Neuronal stem cell (in vitro differentiated cells): Measurements from ENCODE around the gene MCTP1.

Experiments used
- DNase-seq: peaks from one replicate; pipeline ENCODE4 v3.0.0-alpha.2; 2013; ENCODE audit warnings: low spot score
- H2AFZ ChIP-seq: one replicate; pipeline ENCODE4 v1.6.1; 2013; ENCODE audit warnings: mild to moderate bottlenecking, low read length, inconsistent platforms
- H2AK5ac ChIP-seq: 2 replicates; pipeline ENCODE4 v1.6.1; 2013; ENCODE audit warnings: low read depth, mild to moderate bottlenecking, inconsistent platforms, low read length, moderate library complexity, mixed read lengths
- H2BK120ac ChIP-seq: 2 replicates; pipeline ENCODE4 v1.6.1; 2013; ENCODE audit warnings: low read depth, mild to moderate bottlenecking, inconsistent platforms, low read length, moderate library complexity, mixed read lengths
- H2BK12ac ChIP-seq: one replicate; pipeline ENCODE4 v1.6.1; 2013; ENCODE audit warnings: low read length, inconsistent platforms
- H2BK15ac ChIP-seq: 2 replicates; pipeline ENCODE4 v1.6.1; 2013; ENCODE audit warnings: mild to moderate bottlenecking, low read length, inconsistent platforms, mixed read lengths
- H2BK5ac ChIP-seq: one replicate; pipeline ENCODE4 v1.6.1; 2013; ENCODE audit warnings: inconsistent platforms, mild to moderate bottlenecking, low read length, moderate library complexity
- H3K14ac ChIP-seq: one replicate; pipeline ENCODE4 v1.6.1; 2013; ENCODE audit warnings: low read length, inconsistent platforms
- H3K18ac ChIP-seq: 2 replicates; pipeline ENCODE4 v1.6.1; 2013; ENCODE audit warnings: low read length, inconsistent platforms
- H3K23ac ChIP-seq: 2 replicates; pipeline ENCODE4 v1.6.1; 2013; ENCODE audit warnings: low read depth, mild to moderate bottlenecking, mixed read lengths, low read length, inconsistent platforms; ENCODE audit not compliant: poor library complexity
- H3K27ac ChIP-seq: replicated peaks from 3 replicates; pipeline ENCODE4 v1.5.1; 2013; ENCODE audit warnings: low read length, inconsistent platforms
- H3K27me3 ChIP-seq, 3 experiments: 2 replicates each; pipeline ENCODE4 v1.6.1; 2013; ENCODE audit warnings: low read length in 3 of 3, mild to moderate bottlenecking in 2 of 3, inconsistent platforms in 1 of 3, low read depth in 1 of 3, mixed read lengths in 1 of 3, moderate library complexity in 1 of 3; ENCODE audit not compliant: control insufficient read depth in 3 of 3, insufficient read depth in 3 of 3
- H3K36me3 ChIP-seq, 2 donors: replicated peaks in 1 of 2; 2 replicates each; pipeline ENCODE4 v1.6.1; 2013; ENCODE audit warnings: low read length in 2 of 2; ENCODE audit not compliant: control insufficient read depth in 2 of 2, insufficient read depth in 2 of 2
- H3K4ac ChIP-seq: 2 replicates; pipeline ENCODE4 v1.6.1; 2013; ENCODE audit warnings: inconsistent platforms, mild to moderate bottlenecking, low read length, moderate library complexity
- H3K4me1 ChIP-seq, 2 donors: 1 replicate in 1 of 2; 2 replicates in 1 of 2; pipeline ENCODE4 v1.6.1; 2013; ENCODE audit warnings: low read length in 2 of 2, low read depth in 1 of 2; ENCODE audit not compliant: control insufficient read depth in 2 of 2, insufficient read depth in 1 of 2
- H3K4me2 ChIP-seq: one replicate; pipeline ENCODE4 v1.6.1; 2013; ENCODE audit warnings: mild to moderate bottlenecking, low read length, inconsistent platforms; ENCODE audit not compliant: insufficient read depth, poor library complexity, severe bottlenecking
- H3K4me3 ChIP-seq, 2 donors: 2 replicates each; pipeline ENCODE4 v1.5.1; 2013; ENCODE audit warnings: low read length in 2 of 2, mild to moderate bottlenecking in 2 of 2, inconsistent platforms in 1 of 2, moderate library complexity in 1 of 2
- H3K79me1 ChIP-seq: one replicate; pipeline ENCODE4 v1.6.1; 2013; ENCODE audit warnings: low read depth, mild to moderate bottlenecking, inconsistent platforms, low read length, moderate library complexity
- H3K9ac ChIP-seq: one replicate; pipeline ENCODE4 v1.6.1; 2013; ENCODE audit warnings: mild to moderate bottlenecking, low read depth, low read length, inconsistent platforms; ENCODE audit not compliant: poor library complexity
- H3K9me3 ChIP-seq, 2 donors: replicated peaks in 1 of 2; 2 replicates each; pipeline versions ENCODE3 to v1.6.1; 2013; ENCODE audit warnings: low read length in 2 of 2, mild to moderate bottlenecking in 2 of 2, inconsistent platforms in 1 of 2, low read depth in 1 of 2, mixed read lengths in 1 of 2, moderate library complexity in 1 of 2; ENCODE audit not compliant: control insufficient read depth in 2 of 2, insufficient read depth in 1 of 2
- H4K8ac ChIP-seq: one replicate; pipeline ENCODE4 v1.6.1; 2013; ENCODE audit warnings: low read depth, mild to moderate bottlenecking, inconsistent platforms, low read length, moderate library complexity
- H4K91ac ChIP-seq: one replicate; pipeline ENCODE4 v1.6.1; 2013; ENCODE audit warnings: low read length, low read depth, mild to moderate bottlenecking, inconsistent platforms; ENCODE audit not compliant: poor library complexity
- WGBS, 2 donors: extraction: QIAGEN DNeasy Blood & Tissue Kit; methylation state at CpG; one replicate each; pipeline ENCODE4 v1.1.7; 2013; ENCODE audit warnings: missing lambda C conversion rate in 2 of 2, mixed read lengths in 1 of 2; ENCODE audit not compliant: insufficient read length in 2 of 2, insufficient replicate concordance in 1 of 2; ENCODE audit errors: extremely low coverage in 2 of 2; 5-methylcytosine and 5-hydroxymethylcytosine counted together

The MCTP1 gene

GRCh38 chr5:94788527-94788926 is 496.4 kb downstream of the MCTP1 start:
- H4K91ac ChIP-seq: no peak overlapping the region

GRCh38 chr5:94784536-94785505 is 500.1 kb downstream of the MCTP1 start:
- H2BK15ac ChIP-seq: no peak overlapping the region
- H3K27me3 ChIP-seq: no peaks in the 10 kb centered on the region
- H2BK12ac ChIP-seq: no peak overlapping the region
- H2BK5ac ChIP-seq: no peak overlapping the region
- no peaks in the 10 kb centered on the region for H3K9me3 ChIP-seq
- H4K8ac ChIP-seq: no peak overlapping the region
- H2BK120ac ChIP-seq: no peak overlapping the region
- H3K4me3 ChIP-seq: no peak overlapping the region
- H3K4me2 ChIP-seq: no peak overlapping the region
- no peak overlapping the region for H2AK5ac ChIP-seq
- no peak overlapping the region for H3K9ac ChIP-seq
- H3K79me1 ChIP-seq: no peaks in the 10 kb centered on the region
- no peak overlapping the region for H2AFZ ChIP-seq
- no peak overlapping the region for H3K4ac ChIP-seq
- WGBS, 2 donors: no CpG with 5 or more reads among the region's 7 CpGs
- H3K27ac ChIP-seq: no peak overlapping the region
- no peak overlapping the region for H4K91ac ChIP-seq
- H3K4me1 ChIP-seq: no peaks in the 10 kb centered on the region
- H3K14ac ChIP-seq: no peak overlapping the region
- no peak overlapping the region for H3K18ac ChIP-seq
- no peaks in the 10 kb centered on the region for H3K36me3 ChIP-seq
- DNase-seq: no peak
- H3K23ac ChIP-seq: no peak overlapping the region

More at GRCh38 chr5:94788527-94788926, 496.4 kb downstream of the MCTP1 start:
- no peak overlapping the region for H2AK5ac ChIP-seq
- H3K27ac ChIP-seq: no peak overlapping the region
- H3K27me3 ChIP-seq: no peaks in the 10 kb centered on the region
- H3K4me2 ChIP-seq: no peak overlapping the region
- H3K9me3 ChIP-seq: no peaks in the 10 kb centered on the region
- no peak overlapping the region for H2AFZ ChIP-seq
- H3K23ac ChIP-seq: no peak overlapping the region
- no peak overlapping the region for H4K8ac ChIP-seq
- H3K4ac ChIP-seq: no peak overlapping the region
- H2BK120ac ChIP-seq: no peak overlapping the region
- H3K4me1 ChIP-seq: no peaks in the 10 kb centered on the region
- no peaks in the 10 kb centered on the region for H3K79me1 ChIP-seq
- H3K18ac ChIP-seq: no peak overlapping the region
- H2BK15ac ChIP-seq: no peak overlapping the region
- no peak overlapping the region for H3K9ac ChIP-seq
- no peak overlapping the region for H3K4me3 ChIP-seq
- H2BK5ac ChIP-seq: no peak overlapping the region
- H3K14ac ChIP-seq: no peak overlapping the region
- H3K36me3 ChIP-seq: no peaks in the 10 kb centered on the region
- DNase-seq: no peak
- no CpG with 5 or more reads among the region's 4 CpGs for WGBS, 2 donors
- H2BK12ac ChIP-seq: no peak overlapping the region

GRCh38 chr5:94782383-94782782 is 502.5 kb downstream of the MCTP1 start:
- H3K4me3 ChIP-seq: no peak overlapping the region
- no peak overlapping the region for H2AFZ ChIP-seq
- H4K91ac ChIP-seq: no peak overlapping the region
- H3K18ac ChIP-seq: no peak overlapping the region
- H3K27me3 ChIP-seq: no peaks in the 10 kb centered on the region
- no CpG with 5 or more reads among the region's 3 CpGs for WGBS, 2 donors
- no peak overlapping the region for H2BK12ac ChIP-seq
- no peak overlapping the region for H3K9ac ChIP-seq
- no peaks in the 10 kb centered on the region for H3K9me3 ChIP-seq
- no peak overlapping the region for H3K27ac ChIP-seq
- no peak overlapping the region for H2AK5ac ChIP-seq
- no peak for DNase-seq
- H3K79me1 ChIP-seq: no peaks in the 10 kb centered on the region
- no peak overlapping the region for H2BK15ac ChIP-seq
- no peak overlapping the region for H2BK120ac ChIP-seq
- no peak overlapping the region for H3K23ac ChIP-seq
- no peaks in the 10 kb centered on the region for H3K36me3 ChIP-seq
- no peak overlapping the region for H2BK5ac ChIP-seq
- no peak overlapping the region for H3K14ac ChIP-seq
- no peak overlapping the region for H3K4ac ChIP-seq
- no peak overlapping the region for H4K8ac ChIP-seq
- no peaks in the 10 kb centered on the region for H3K4me1 ChIP-seq
- H3K4me2 ChIP-seq: no peak overlapping the region

- no peak overlapping the region for H3K4me2 ChIP-seq
- no peaks in the 10 kb centered on the region for H3K9me3 ChIP-seq
- no peak overlapping the region for H3K27ac ChIP-seq
- H3K27me3 ChIP-seq: no peaks in the 10 kb centered on the region
- H3K36me3 ChIP-seq: no peaks in the 10 kb centered on the region
- no peak overlapping the region for H3K23ac ChIP-seq
- no peak overlapping the region for H3K4ac ChIP-seq
- H2BK5ac ChIP-seq: no peak overlapping the region
- H3K18ac ChIP-seq: no peak overlapping the region
- DNase-seq: no peak
- H3K79me1 ChIP-seq: no peaks in the 10 kb centered on the region
- no peak overlapping the region for H2BK12ac ChIP-seq
- no peak overlapping the region for H2AK5ac ChIP-seq
- H4K91ac ChIP-seq: no peak overlapping the region
- H3K4me3 ChIP-seq: no peak overlapping the region
- H2BK120ac ChIP-seq: no peak overlapping the region
- H3K14ac ChIP-seq: no peak overlapping the region
- H3K9ac ChIP-seq: no peak overlapping the region
- no peak overlapping the region for H4K8ac ChIP-seq
- no peaks in the 10 kb centered on the region for H3K4me1 ChIP-seq
- H2BK15ac ChIP-seq: no peak overlapping the region
- WGBS, 2 donors: no CpG with 5 or more reads among the region's 1 CpG
- H2AFZ ChIP-seq: no peak overlapping the region
These were observed 505.2 kb downstream of the MCTP1 start for GRCh38 chr5:94779684-94780083.
